Smooth muscle cell (in vitro differentiated cells): Measurements from ENCODE around the gene SH3BP5. TPM values are rescaled to one million over a fixed set of nuclear protein-coding genes. Genes with fewer than 3 reads are reported as not detected.
A peak's percentile ranks its signal among the peaks of the same experiment; 100 is the strongest.

Source experiments
- DNase-seq: peaks from one replicate; lab custom pipeline; 2025; ENCODE audit not compliant: unreplicated experiment; lab: John Stamatoyannopoulos, UW
- H2AFZ ChIP-seq: fragments of 200-600 bp; sonication (generic); 2 replicates; pipeline ENCODE4 v1.6.0; 2016; ENCODE audit warnings: antibody characterized with exemption, low read depth, mild to moderate bottlenecking
- H3F3A ChIP-seq: fragments of 200-600 bp; sonication (generic); 2 replicates; pipeline ENCODE4 v1.6.0; 2017; ENCODE audit warnings: antibody characterized with exemption, low read depth
- H3K27ac ChIP-seq: fragments of 200-600 bp; sonication (generic); 2 replicates; pipeline ENCODE4 v1.5.1; 2016; ENCODE audit warnings: low read depth, mild to moderate bottlenecking
- H3K27me3 ChIP-seq: fragments of 200-600 bp; sonication (generic); 2 replicates; pipeline ENCODE4 v1.6.1; 2016; ENCODE audit warnings: low read depth, mild to moderate bottlenecking
- H3K36me3 ChIP-seq: fragments of 200-600 bp; sonication (generic); 2 replicates; pipeline ENCODE4 v1.5.1; 2016; ENCODE audit warnings: low read depth
- H3K4me1 ChIP-seq: fragments of 200-600 bp; sonication (generic); 2 replicates; pipeline ENCODE4 v1.5.1; 2016; ENCODE audit warnings: low read depth
- H3K4me2 ChIP-seq: fragments of 200-600 bp; sonication (generic); 2 replicates; pipeline ENCODE4 v1.6.0; 2016; ENCODE audit warnings: mild to moderate bottlenecking
- H3K4me3 ChIP-seq: fragments of 200-600 bp; sonication (generic); 2 replicates; pipeline ENCODE4 v1.5.1; 2016; ENCODE audit warnings: mild to moderate bottlenecking
- H3K79me2 ChIP-seq: fragments of 200-600 bp; sonication (generic); 2 replicates; pipeline ENCODE4 v1.6.0; 2016; ENCODE audit warnings: low read depth, mild to moderate bottlenecking
- H3K9ac ChIP-seq: fragments of 200-600 bp; sonication (generic); 2 replicates; pipeline ENCODE4 v1.6.0; 2016; ENCODE audit warnings: low read depth
- H3K9me3 ChIP-seq: fragments of 200-600 bp; sonication (generic); replicated peaks from 2 replicates; pipeline ENCODE4 v1.5.1; 2016; ENCODE audit warnings: low read depth
- H4K20me1 ChIP-seq: fragments of 200-600 bp; sonication (generic); 2 replicates; pipeline ENCODE4 v1.6.0; 2016; ENCODE audit warnings: low read depth
- WGBS: methylation state at CpG from one replicate; pipeline ENCODE4 v1.1.7; 2016; ENCODE audit warnings: low lambda C conversion rate; 5-methylcytosine and 5-hydroxymethylcytosine counted together
- polyA plus RNA-seq: library from polyadenylated mRNA; unstranded; fragments of >200 nt; fragmentation: Nextera tagmentation; extraction: Ambion mirVana; gene quantifications from 2 replicates; pipeline ENCODE4 v1.2.1, GENCODE V29; 2016
- total RNA-seq: library from RNA; depleted of rRNA; stranded (reverse); fragments of >200 nt; gene quantifications from 2 replicates; pipeline ENCODE4 v1.2.3, GENCODE V29; 2014
- TF ChIP-seq, protein P1 (sequence below): fragments of 200-600 bp; sonication (generic); IDR thresholded peaks from 2 replicates; pipeline ENCODE4 v1.5.1; 2017; ENCODE audit warnings: borderline replicate concordance, mild to moderate bottlenecking, antibody characterized with exemption; ENCODE audit not compliant: insufficient read depth, poor library complexity, severe bottlenecking

The SH3BP5 gene
- total and polyA plus RNA-seq, 2 experiments from 2014 or later = 10.7 to 12.7 TPM

DNA sequence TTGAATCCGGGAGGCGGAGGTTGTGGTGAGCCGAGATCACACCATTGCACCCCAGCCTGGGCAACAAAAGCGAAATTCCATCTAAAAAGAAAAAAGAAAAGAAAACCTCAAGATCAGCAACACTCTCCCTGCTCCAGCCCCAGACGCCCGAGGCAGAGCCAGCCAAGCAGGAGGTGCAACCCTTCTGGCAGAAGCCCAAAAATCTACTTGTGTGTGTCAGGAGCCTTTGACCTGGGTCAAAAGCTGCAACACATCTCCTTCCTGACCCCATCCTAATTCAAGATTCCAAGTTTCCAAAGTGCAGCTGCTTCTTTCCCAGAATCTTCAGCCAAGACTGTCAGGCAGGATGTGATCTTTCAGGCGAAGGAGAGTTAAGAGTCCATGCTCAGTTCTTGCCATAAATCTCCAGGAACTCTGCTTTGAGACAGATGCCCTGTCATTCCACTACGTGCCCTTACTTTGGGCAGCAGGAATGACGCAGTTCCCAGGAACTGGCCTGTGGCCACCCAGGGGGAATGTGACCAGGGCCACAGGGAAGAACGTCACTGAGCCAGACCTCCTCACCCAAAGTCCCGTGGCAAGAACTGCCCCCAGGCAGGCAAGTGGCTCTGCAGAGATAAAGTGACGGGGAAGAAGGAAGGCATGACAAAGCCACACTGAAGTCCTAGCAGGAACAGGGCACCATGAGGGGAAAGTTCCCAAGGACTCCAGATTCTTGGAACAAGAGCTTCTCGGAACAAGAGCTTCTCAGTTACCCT lies 39.4 kb downstream of the SH3BP5 start:
- Histone ChIP-seq H3K27me3 (no peaks in the 10 kb centered on the region), H3K9ac (no peak overlapping the region), H2AFZ (no peak overlapping the region), H3K4me3 (no peak overlapping the region), H3K36me3 (no peaks in the 10 kb centered on the region), H4K20me1 (no peaks in the 10 kb centered on the region), H3K9me3 (no peaks in the 10 kb centered on the region), H3K4me1 (no peaks in the 10 kb centered on the region), H3K4me2 (no peak overlapping the region), H3F3A (peaks cover 7% of the 10 kb centered on the region), H3K79me2 (peaks cover 21% of the 10 kb centered on the region), H3K27ac (peak overlapping the region; percentile 9)
- WGBS = 59% methylated on average over 13 of the region's 13 CpGs
- TF ChIP-seq, protein P1, sequence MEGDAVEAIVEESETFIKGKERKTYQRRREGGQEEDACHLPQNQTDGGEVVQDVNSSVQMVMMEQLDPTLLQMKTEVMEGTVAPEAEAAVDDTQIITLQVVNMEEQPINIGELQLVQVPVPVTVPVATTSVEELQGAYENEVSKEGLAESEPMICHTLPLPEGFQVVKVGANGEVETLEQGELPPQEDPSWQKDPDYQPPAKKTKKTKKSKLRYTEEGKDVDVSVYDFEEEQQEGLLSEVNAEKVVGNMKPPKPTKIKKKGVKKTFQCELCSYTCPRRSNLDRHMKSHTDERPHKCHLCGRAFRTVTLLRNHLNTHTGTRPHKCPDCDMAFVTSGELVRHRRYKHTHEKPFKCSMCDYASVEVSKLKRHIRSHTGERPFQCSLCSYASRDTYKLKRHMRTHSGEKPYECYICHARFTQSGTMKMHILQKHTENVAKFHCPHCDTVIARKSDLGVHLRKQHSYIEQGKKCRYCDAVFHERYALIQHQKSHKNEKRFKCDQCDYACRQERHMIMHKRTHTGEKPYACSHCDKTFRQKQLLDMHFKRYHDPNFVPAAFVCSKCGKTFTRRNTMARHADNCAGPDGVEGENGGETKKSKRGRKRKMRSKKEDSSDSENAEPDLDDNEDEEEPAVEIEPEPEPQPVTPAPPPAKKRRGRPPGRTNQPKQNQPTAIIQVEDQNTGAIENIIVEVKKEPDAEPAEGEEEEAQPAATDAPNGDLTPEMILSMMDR = no peak
- DNase-seq = no peak

DNA sequence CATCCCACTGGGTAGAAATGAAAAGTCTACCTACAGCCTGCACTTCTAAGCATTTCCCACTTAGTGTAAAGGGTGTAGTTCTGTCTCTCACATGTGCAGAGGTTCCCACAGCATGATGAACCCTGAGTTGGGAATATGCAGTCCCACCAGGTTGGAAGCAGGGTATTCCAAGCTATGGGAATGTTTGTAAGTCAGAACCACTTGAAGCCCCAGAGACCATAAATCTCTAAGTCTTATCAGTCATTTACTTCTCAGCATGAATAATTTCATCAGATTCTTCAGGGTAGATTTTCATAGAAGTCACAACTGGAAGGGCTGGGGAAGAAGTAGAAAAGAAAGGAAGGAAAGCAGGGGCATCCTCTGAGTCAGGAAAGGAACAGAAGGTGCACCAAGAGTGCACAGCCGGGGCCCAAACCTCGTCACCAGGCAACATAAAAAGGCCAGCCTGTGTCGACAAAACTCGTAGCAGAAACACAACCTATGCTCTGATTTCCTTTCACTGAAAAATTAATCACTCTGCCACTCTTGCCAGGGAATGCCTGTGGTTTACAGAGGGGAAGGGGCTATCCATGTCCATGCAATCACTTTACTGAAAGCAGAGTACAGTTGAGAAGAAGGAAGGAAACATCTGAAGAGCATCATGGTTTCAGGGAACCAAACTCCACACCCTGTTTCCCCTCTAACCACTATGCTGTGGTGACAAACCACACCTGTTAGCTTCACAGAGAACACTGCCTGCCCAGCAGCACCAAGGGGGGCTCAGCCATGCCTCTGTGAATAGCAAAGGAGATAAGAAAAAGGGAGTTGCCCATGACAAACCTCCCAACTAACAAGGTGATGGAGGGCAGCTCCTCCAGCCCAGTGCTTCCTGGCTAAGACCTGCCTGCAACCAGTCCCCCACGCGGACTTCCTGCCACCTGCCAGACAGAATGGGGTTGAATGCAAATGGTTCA lies 40.5 kb downstream of the SH3BP5 start:
- peaks cover 21% of the 10 kb centered on the region for H3K79me2 ChIP-seq
- no peak overlapping the region for H3K4me2 ChIP-seq
- H3K4me1 ChIP-seq = no peaks in the 10 kb centered on the region
- no peak overlapping the region for H2AFZ ChIP-seq
- 93% methylated on average over 6 of the region's 6 CpGs for WGBS
- TF ChIP-seq, protein P1 = no peak
- no peak overlapping the region for H3K27ac ChIP-seq
- no peaks in the 10 kb centered on the region for H3K27me3 ChIP-seq
- no peaks in the 10 kb centered on the region for H4K20me1 ChIP-seq
- peaks cover 8% of the 10 kb centered on the region for H3F3A ChIP-seq
- DNase-seq = no peak
- H3K36me3 ChIP-seq = no peaks in the 10 kb centered on the region
- no peak overlapping the region for H3K4me3 ChIP-seq
- H3K9me3 ChIP-seq = no peaks in the 10 kb centered on the region
- no peak overlapping the region for H3K9ac ChIP-seq

DNA sequence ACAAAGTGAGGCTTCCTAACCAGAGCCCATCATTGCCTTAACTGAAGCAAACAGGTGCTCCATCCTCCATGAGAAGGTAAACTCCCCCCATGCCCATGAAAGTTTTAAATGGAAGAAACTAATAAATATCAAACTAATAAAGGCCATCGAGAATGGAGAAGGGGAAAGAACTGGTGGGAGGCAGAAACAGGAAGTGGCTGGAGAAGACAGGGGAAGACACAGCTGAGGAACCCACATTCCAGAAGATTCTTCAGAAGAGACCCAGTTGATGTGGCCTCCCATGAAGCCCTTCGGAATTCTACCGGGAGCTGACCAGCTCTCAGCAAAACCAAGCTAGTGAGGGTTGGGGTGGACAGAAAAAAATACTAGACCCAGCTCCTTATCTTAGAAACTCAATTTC lies 41.6 kb downstream of the SH3BP5 start:
- Histone ChIP-seq H3K27ac (no peak overlapping the region), H3K4me2 (no peak overlapping the region), H4K20me1 (no peaks in the 10 kb centered on the region), H3K4me3 (no peak overlapping the region), H3K27me3 (no peaks in the 10 kb centered on the region), H3K79me2 (peaks cover 21% of the 10 kb centered on the region), H3F3A (peaks cover 8% of the 10 kb centered on the region), H3K36me3 (no peaks in the 10 kb centered on the region), H2AFZ (no peak overlapping the region), H3K9ac (no peak overlapping the region), H3K9me3 (no peaks in the 10 kb centered on the region), H3K4me1 (no peaks in the 10 kb centered on the region)
- 93% methylated on average over 3 of the region's 3 CpGs for WGBS
- no peak for DNase-seq
- TF ChIP-seq, protein P1 = no peak
